Erythroblast (primary cell): ENCODE measurements around the gene LRRC56.

ENCODE experiments used
- DNase-seq, 2 experiments: peaks; one replicate each; lab custom pipeline; 2025; lab: John Stamatoyannopoulos, UW
- GATA1 ChIP-seq: IDR thresholded peaks from 2 replicates; pipeline ENCODE4 v1.6.1; 2011; ENCODE audit warnings: low read depth, mild to moderate bottlenecking, control low read depth, low read length, moderate library complexity
- POLR2A ChIP-seq: IDR thresholded peaks from 2 replicates; pipeline ENCODE4 v1.6.1; 2011; ENCODE audit warnings: mild to moderate bottlenecking, low read length

Gene LRRC56

DNA sequence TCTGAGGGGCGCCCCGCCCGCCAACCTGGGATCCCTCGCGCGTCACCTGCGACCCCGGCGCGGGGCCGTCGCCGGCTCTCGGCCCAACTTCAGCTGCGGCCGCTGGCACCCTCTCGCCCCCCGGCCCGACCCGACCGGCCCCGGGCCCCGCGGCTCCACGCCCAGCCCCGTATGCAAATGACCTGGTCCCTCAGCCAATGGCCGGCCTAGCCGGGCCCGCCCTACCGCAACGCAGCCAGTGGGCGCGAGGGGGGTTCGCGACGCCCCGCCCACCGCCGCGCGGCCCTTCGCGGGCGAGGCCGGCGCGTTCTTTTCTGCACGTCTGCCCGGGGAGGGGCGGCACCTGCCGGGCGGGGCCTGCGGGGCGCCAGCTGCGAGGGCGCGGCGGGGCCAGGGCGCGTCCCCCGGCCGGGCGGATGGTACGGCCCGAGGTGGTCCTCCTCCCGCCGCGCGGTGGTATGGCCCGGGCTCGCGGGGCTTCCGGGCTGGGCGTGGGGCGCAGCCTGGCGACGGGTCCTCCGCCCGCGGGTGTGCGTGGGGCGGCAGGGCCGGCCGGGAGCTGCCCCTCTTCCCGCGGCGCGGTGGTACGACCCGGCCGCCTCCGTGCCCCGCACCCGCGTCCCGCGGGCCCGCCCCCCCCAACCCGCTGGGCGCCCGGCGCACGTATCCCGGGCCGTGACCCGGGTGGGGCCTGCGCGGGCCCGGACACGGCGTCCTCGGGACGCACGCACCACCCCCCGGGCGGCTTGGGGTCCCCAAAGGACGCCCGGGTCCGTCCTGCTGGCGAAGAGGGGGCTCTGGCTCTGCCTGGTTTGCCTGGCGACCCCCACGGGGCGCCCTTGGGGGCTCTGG lies 31.2 kb downstream of the LRRC56 start:
- TF ChIP-seq GATA1: no peak
- peak; percentile 62 for TF ChIP-seq POLR2A
- DNase-seq: peak; percentile 96

DNA sequence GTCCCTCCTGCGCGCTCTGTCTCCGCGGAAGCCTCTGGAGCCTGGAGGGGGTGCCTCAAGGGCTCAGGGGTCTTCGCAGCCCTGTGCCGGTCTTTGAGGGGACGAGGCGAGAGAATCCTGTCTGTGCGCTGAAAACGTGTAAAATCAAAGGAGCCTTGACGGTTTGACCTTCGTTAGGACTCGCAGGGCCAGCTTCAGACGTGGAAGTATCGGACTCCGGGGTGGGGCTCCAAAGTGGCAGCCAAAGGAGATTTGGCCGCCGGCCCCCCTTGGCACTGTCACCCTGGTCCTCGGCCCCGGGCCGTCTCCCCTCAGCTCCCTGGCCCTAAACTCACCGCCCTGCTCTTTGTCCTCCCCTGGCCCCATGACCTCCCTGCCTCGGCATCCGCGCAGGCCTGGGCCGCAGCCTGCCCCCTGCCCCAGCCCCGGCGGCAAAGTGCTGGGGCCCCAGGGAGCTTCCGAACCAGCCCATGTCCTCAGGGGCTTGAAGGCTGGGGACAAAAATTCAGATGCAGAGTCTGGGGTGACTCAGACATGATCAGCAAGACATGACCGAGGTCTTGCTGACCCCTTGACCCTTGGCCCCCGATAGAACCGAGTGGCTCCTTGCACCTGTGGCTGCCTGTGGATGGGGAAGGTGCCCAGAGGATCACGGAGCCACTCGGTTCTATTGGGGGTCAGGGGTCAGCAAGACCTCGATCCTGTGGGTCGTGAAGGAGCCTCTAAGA lies 32.0 kb downstream of the LRRC56 start:
- no peak for TF ChIP-seq GATA1
- no peak for TF ChIP-seq POLR2A
- no peak for DNase-seq

DNA sequence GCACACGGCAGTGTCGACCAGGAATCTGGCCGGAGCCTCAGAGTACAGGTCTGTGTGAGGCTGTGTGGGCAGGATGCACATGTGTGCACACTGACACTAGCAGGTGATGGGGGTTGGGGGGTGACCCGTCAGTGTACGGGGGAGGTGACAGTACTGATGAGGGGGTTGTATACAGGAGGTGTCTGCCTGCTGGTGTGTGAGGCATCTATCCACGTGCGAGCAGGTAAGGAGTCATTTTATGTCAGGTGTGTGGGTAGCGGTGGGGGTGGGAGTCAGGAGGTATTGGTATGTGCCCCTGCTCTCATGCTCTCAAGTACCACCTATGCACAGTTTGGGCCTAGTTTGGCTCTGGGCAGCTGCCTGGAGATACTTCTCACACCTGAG lies 34.5 kb downstream of the LRRC56 start:
- TF ChIP-seq GATA1 (no peak), POLR2A (no peak)
- DNase-seq: no peak

DNA sequence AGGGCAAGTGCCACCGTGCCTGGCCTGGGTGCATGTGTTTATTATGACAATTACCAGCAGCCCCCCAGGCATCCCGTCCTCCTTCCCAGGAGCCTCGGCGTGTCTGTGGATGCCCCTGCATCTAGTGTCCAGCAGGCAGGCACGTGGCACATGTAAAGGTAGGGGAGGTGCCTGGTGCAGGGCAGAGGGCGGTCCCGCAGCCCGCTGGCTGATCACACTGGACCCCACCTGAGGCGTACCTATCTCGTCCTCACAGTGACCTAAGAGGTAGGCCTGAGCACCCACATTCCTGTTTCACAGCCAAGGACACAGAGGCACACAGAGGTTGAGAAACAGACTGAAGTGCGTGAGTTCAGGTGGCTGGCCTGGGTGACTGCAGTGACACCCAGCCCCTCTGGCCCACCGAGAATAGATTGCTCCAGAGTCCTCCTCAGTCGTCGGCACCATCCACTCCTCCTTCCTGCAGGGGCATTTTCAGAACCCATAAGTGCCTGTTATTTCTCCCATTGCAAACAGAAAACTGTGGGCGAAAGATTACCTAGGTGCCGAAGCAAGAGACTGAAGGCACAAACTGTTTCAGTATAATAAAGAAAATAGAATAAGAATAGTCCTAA lies 35.9 kb downstream of the LRRC56 start:
- DNase-seq: no peak
- TF ChIP-seq GATA1 (no peak), POLR2A (no peak)

DNA sequence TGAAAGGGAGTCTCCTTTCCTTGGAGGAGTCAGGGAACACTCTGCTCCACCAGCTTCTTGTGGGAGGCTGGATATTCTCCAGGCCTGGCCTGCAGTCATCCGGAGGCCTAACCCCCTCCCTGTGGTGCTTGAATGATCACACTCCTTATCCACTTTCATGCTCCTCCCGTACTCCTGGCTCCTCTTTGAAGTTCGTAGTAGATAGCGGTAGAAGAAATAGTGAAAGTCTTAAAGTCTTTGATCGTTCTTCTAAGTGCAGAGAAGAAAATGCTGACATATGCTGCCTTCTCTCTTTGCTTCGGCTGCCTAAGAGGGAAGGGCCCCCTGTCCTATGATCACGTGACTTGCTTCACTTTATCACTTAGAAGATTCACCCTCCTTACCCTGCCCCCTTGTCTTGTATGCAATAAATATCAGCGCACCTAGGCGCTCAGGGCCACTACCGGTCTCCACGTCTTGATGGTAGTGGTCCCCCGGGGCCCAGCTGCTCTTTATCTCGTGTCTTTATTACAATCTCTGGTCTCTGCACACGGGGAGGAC lies 36.8 kb downstream of the LRRC56 start:
- DNase-seq: peak; percentile 68 to 69

DNA sequence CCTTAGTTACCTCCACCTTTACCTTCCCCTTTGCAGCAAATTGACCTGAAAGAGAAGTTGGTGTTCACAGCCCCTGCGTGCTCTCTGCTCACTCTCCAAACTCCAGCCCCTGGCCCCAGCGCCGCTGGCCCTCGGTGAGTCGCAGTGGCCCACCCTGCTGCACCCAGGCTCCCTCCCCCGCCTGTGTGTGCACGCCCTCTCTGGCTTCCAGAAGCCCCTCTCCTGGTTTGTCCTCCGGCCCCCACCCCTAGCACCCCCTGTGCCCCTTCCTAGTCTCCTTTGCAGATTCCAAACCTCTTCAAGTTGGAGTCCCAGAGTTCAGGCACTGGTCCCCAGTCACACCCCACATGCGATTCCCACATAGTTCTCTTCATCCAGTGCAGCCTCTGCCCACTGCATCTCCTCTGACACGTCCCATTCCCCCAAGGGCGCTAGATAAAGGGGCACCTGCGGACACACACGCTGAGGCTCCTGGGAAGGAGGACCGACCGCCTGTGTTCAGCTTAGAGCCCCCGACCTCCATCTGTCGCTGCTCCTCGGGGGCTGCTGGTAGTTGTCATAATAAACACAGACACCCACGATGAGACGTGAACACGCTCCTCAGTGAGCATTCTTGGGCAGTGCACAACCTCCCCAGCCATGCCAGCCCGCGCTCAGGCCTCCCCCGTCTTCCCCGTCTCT lies 37.4 kb downstream of the LRRC56 start:
- DNase-seq: peak; percentile 42 to 59
- no peak for TF ChIP-seq POLR2A
- no peak for TF ChIP-seq GATA1

DNA sequence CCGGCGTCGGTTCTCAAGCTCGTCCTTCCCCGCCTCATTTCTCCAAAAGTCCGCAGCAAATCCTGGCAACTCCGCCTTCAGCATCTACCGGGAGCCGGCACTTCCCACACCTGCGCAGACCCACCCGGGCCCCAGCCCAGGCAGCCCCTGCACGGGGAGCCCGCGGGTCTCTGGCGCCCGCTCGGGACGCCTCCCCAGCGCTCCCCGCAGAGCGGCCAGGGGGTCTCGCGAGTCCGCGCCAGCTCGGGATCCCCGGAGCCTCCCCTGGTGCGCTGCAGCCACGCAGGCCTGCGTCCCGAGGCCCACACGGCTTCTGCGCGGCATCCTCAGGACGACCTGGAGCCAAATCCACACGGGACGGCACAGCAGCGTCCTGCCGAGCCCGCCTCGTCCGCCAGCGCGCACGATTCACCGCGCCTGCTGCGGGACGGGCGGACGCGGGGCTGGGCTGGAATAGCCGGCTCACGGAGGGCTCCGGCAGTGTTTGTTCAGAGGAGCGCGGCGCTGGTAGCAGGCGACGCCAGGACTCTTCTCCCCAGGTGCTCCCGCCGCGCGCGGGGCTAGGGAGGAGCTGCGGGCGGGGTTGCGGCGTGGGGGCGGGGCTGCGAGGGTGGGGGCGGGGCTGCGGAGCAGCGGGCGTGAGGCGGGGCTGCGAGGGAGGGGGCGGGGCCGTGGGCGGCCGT lies 38.1 kb downstream of the LRRC56 start:
- TF ChIP-seq POLR2A (no peak), GATA1 (no peak)
- no peak for DNase-seq

DNA sequence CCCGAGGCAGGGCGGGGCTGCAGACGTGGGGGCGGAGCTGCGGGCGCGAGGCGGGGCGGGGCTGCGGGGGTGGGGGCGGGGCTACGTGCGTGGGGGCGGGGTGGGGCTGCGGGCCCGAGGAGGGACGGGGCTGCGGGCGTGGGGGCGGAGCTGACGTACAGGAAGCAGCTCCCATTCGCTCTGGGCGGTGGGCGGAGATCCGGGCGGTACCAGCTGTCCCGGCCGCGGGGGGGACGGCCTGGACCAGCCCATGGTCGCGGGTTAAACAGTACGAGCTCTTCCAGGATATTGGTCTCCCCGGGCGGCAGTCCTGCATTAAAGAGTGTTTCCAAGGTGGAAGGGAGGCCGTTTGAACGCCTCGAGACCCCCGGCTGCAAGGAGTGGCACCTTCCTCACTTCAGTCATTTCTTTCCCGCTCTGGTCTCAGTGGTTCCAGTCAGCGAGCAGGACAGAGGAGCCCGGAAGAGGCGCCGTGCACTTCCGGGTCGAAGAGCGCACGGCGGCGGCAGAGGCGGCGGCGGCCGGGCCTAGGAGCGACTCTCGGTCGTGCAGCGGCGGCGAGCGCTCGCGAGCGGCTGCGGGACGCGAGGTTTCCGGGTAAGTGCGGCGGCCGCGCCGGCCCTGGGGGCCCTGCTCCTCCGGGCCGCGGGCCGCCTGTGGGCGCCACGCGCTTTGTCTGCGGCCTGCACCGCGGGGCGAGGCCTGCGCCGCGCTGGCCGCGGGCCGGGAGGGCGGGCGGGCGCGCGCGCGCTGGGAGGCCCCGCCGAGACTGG lies 38.9 kb downstream of the LRRC56 start, which contains the start of gene PHRF1:
TSS of gene PHRF1 (plus strand) at position 475 of the 773 bp plus-strand sequence. CDS start 5,043 bp downstream, outside the sequence.
- TF ChIP-seq GATA1 (no peak), POLR2A (peak; percentile 76)
- DNase-seq: peak; percentile 98 to 99

DNA sequence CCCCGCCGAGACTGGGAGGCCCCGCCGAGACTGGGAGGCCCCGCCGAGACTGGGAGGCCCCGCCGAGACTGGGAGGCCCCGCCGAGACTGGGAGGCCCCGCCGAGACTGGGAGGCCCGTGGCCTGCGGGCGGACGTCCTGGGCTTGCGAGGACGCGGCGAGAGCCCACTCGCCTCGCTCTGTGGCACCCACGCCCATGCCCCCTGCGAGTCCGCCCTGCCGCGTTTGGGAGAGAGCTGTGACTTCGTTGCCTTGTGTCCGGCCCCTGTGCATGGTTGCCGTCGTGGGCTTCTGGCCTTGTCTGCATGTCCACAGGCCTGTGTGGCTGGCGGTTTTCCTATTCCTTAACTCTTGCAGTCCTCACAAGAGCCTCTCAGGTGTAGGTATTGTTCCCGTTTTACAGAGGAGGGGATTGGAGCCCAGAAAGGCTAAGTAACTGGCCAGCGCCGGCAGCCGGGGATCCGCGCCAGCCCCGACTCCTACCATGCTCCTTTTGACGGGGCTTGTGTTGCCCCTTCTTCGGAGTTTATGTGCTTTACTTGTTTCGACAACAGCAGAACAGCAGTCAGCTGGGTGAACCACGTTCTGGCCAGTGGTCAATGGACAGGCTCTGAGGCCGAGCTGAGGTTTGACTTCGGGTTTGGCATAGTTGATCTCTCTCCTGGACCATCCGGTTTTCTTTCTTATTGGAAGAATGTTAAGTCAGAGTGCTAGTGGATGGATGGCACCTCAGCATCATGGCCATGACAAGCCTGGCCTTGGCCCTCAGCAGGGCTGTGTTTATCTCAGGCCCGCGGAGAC lies 39.7 kb downstream of the LRRC56 start:
- peak; percentile 66 to 75 for DNase-seq

DNA sequence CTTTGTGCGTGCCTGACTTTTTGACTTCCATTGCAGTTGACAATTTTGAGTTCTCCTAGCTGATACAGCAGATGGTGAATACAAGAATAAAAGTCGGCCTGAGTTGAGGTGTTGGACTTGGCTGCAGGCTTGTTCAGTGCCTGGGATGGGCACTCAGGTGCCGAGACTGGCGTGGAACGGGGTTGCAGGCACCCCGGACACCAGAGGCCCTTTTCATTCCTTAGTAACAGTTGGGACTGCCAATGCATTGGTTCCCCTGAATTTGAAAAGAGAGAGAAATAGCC lies 40.2 kb downstream of the LRRC56 start:
- TF ChIP-seq GATA1 (no peak), POLR2A (no peak)

More for the DNA sequence above, 39.7 kb downstream of the LRRC56 start:
- TF ChIP-seq POLR2A (no peak), GATA1 (no peak)

DNA sequence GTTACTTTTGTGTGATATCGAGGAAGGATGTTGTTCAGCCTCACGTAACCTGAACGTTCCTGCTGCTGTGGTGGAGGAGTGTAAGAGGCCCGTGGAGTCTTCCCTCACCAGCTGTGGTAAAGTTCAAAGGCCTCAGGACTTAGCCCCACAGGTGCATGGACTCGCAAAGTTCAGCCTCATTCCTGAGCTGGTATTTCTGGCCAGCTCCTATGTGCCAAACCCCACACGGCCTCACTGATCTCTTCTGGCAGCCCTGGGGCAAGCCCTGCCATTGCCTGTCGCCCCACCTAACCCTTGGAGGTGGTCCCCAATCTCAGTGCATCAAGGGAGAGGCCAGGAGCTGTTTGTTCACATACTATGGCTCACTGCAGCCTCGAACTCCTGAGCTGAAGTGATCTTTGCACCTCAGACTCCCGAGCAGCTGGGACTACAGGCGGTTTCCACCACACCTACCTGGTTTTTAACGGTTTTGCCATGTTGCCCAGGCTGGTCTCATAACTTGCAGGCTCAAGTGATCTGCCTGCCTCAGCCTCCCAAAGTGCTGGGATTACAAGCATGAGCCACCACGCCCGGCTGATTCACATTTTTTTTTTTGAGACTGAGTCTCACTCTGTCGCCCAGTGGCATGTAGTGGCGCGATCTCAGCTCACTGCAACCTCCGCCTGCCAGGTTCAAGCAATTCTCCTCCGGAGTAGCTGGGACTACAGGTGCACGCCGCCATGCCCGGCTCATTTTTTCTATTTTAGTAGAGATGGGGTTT lies 41.1 kb downstream of the LRRC56 start:
- DNase-seq: no peak
- TF ChIP-seq POLR2A (no peak), GATA1 (no peak)

More for the DNA sequence above, 40.2 kb downstream of the LRRC56 start:
- DNase-seq: no peak
